ENCODE results near the gene MME.

The MME gene

DNA sequence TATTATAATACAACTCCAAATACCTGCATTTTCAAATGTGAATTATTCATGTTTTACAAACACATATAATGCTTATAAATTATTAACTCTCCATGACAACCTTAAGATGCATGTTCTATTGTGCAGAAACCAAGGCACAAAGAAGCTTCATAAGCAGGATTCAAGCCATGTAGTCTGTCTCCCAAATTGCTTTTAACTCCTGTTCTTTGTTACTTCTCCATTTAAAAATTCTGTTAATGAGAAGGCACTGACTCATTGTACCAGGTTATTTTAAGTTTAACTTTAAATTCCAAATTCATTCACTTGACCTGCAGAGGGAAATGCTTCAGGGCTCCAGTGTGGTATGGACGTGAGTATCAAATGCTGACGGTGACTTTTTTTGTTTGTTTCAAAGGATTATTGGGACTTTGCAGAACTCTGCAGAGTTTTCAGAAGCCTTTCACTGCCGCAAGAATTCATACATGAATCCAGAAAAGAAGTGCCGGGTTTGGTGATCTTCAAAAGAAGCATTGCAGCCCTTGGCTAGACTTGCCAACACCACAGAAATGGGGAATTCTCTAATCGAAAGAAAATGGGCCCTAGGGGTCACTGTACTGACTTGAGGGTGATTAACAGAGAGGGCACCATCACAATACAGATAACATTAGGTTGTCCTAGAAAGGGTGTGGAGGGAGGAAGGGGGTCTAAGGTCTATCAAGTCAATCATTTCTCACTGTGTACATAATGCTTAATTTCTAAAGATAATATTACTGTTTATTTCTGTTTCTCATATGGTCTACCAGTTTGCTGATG is 100.0 kb downstream of the MME start:
- no peaks in the 10 kb centered on the region for H3K9me3 ChIP-seq
- no peaks in the 10 kb centered on the region for H3K4me1 ChIP-seq
- H3K36me3 ChIP-seq: no peaks in the 10 kb centered on the region
- no peak for DNase-seq
- TF ChIP-seq, protein P1, sequence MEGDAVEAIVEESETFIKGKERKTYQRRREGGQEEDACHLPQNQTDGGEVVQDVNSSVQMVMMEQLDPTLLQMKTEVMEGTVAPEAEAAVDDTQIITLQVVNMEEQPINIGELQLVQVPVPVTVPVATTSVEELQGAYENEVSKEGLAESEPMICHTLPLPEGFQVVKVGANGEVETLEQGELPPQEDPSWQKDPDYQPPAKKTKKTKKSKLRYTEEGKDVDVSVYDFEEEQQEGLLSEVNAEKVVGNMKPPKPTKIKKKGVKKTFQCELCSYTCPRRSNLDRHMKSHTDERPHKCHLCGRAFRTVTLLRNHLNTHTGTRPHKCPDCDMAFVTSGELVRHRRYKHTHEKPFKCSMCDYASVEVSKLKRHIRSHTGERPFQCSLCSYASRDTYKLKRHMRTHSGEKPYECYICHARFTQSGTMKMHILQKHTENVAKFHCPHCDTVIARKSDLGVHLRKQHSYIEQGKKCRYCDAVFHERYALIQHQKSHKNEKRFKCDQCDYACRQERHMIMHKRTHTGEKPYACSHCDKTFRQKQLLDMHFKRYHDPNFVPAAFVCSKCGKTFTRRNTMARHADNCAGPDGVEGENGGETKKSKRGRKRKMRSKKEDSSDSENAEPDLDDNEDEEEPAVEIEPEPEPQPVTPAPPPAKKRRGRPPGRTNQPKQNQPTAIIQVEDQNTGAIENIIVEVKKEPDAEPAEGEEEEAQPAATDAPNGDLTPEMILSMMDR (IDR thresholded peaks at IDR 0.05; ENCODE audit: low read depth, low read length): no peak
- no peak overlapping the region for H3K4me3 ChIP-seq (ENCODE audit: low read depth, low read length)
- H3K27me3 ChIP-seq: no peaks in the 10 kb centered on the region

DNA sequence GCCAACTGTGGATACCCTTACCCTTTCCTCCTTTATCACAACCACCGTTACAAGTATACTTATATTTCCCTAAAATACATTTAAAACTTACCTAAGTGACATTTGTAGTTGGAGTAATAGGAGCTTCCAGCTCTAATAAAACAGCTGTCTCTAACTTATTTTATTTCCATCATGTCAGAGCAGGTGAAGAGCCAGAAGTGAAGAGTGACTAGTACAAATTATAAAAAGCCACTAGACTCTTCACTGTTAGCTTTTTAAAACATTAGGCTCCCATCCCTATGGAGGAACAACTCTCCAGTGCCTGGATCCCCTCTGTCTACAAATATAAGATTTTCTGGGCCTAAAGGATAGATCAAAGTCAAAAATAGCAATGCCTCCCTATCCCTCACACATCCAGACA is 102.3 kb downstream of the MME start:
- H3K4me3 ChIP-seq (ENCODE audit: low read depth, low read length): no peak overlapping the region
- TF ChIP-seq, protein P1 (IDR thresholded peaks at IDR 0.05; ENCODE audit: low read depth, low read length): no peak
- H3K4me1 ChIP-seq: no peaks in the 10 kb centered on the region
- DNase-seq: no peak
- H3K9me3 ChIP-seq: no peaks in the 10 kb centered on the region
- H3K36me3 ChIP-seq: no peaks in the 10 kb centered on the region
- H3K27me3 ChIP-seq: no peaks in the 10 kb centered on the region

DNA sequence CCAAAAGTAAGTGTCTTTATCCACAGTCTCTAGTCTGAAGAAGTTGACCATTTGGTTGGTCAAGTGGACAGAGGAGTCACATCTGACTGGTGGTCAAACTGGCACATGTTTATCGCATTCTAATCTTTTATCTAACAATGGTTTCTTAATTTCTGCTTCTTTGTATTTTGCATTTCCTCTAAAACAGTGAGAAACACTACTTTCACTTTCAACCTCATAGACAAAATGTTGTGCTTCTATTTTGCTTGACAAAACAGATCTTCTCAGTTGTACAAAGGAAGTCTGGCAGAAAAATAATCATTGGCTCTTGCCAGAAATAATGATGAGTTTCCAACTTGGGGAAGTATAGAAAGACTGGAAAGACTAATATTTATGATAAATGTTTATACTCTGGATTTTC is 103.9 kb downstream of the MME start:
- H3K36me3 ChIP-seq: no peaks in the 10 kb centered on the region
- no peaks in the 10 kb centered on the region for H3K27me3 ChIP-seq
- TF ChIP-seq, protein P1 (IDR thresholded peaks at IDR 0.05; ENCODE audit: low read depth, low read length): no peak
- no peaks in the 10 kb centered on the region for H3K4me1 ChIP-seq
- no peak for DNase-seq
- no peak overlapping the region for H3K4me3 ChIP-seq (ENCODE audit: low read depth, low read length)
- H3K9me3 ChIP-seq: no peaks in the 10 kb centered on the region

- Histone ChIP-seq H3K4me3 (ENCODE audit: low read depth, low read length) (no peak overlapping the region), H3K36me3 (no peaks in the 10 kb centered on the region), H3K4me1 (no peaks in the 10 kb centered on the region), H3K27me3 (no peaks in the 10 kb centered on the region), H3K9me3 (no peaks in the 10 kb centered on the region)
- TF ChIP-seq, protein P1 (IDR thresholded peaks at IDR 0.05; ENCODE audit: low read depth, low read length): no peak
- DNase-seq: no peak
Observed at GRCh38 chr3:155185631-155186071, 105.5 kb downstream of the MME start.

DNA sequence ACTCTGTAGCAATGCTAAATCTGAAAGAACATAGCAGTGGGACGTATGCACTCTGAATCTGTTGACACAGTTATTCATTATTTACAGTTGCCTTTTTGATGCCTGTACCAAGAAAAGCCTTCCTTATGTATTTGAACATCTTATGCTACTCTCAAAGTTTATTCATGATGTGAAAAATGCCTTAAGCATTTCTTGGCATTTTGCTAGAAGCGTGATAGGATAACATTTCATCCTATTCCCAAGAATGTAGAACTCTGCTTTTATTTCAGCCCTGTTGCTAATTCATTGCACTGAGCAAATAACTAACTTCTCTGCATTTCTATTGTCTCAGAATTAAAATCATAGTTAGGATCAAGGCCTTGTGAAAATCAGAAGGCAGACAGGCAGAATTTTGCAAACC is 107.9 kb downstream of the MME start:
- Histone ChIP-seq H3K9me3 (no peaks in the 10 kb centered on the region), H3K4me3 (ENCODE audit: low read depth, low read length) (no peak overlapping the region), H3K36me3 (no peaks in the 10 kb centered on the region), H3K27me3 (no peaks in the 10 kb centered on the region), H3K4me1 (no peaks in the 10 kb centered on the region)
- no peak for DNase-seq
- TF ChIP-seq, protein P1 (IDR thresholded peaks at IDR 0.05; ENCODE audit: low read depth, low read length): no peak

GRCh38 chr3:155189478-155189877 is 109.4 kb downstream of the MME start:
- no peaks in the 10 kb centered on the region for H3K27me3 ChIP-seq
- no peak overlapping the region for H3K4me3 ChIP-seq (ENCODE audit: low read depth, low read length)
- TF ChIP-seq, protein P1 (IDR thresholded peaks at IDR 0.05; ENCODE audit: low read depth, low read length): no peak
- no peaks in the 10 kb centered on the region for H3K36me3 ChIP-seq
- no peaks in the 10 kb centered on the region for H3K4me1 ChIP-seq
- DNase-seq: no peak
- H3K9me3 ChIP-seq: no peaks in the 10 kb centered on the region

All from BE2C (cell line).